ENCODE measurements around the gene KLHL2.
A peak's percentile ranks its signal among the peaks of the same experiment; 100 is the strongest.
"Not testable (repeated sequence)": the region's sequence is repeated elsewhere in the genome, so short reads cannot be mapped to it uniquely, and the experiment has no call there.

Gene KLHL2

GRCh38 chr4:165331359-165331758 lies 124.0 kb downstream of the KLHL2 start:
- peak; percentile 32 for DNase-seq

- DNase-seq: no peak
These were observed 124.5 kb downstream of the KLHL2 start for GRCh38 chr4:165331823-165332222.

GRCh38 chr4:165332502-165332901 lies 125.1 kb downstream of the KLHL2 start:
- DNase-seq: no peak

- DNase-seq: no peak
These were observed 127.9 kb downstream of the KLHL2 start for GRCh38 chr4:165335163-165335703.

GRCh38 chr4:165336743-165337142 lies 129.4 kb downstream of the KLHL2 start:
- no peak for DNase-seq

GRCh38 chr4:165342340-165342739 lies 135.0 kb downstream of the KLHL2 start:
- DNase-seq: not testable (repeated sequence)

GRCh38 chr4:165343353-165344191 lies 136.2 kb downstream of the KLHL2 start:
- DNase-seq: peak; percentile 53

GRCh38 chr4:165345666-165346417 lies 138.5 kb downstream of the KLHL2 start:
- peak; percentile 35 for DNase-seq

GRCh38 chr4:165347647-165348569 lies 140.5 kb downstream of the KLHL2 start:
- DNase-seq: no peak

GRCh38 chr4:165351359-165352130 lies 144.2 kb downstream of the KLHL2 start:
- DNase-seq: no peak

GRCh38 chr4:165355900-165356300 lies 148.5 kb downstream of the KLHL2 start:
- DNase-seq: peak; percentile 83

- no peak for DNase-seq
These were observed 152.1 kb downstream of the KLHL2 start for GRCh38 chr4:165359506-165359905.

GRCh38 chr4:165360041-165360695 lies 152.8 kb downstream of the KLHL2 start:
- DNase-seq: no peak

- no peak for DNase-seq
These were observed 153.8 kb downstream of the KLHL2 start for GRCh38 chr4:165360985-165361670.

- DNase-seq: no peak
These were observed 154.4 kb downstream of the KLHL2 start for GRCh38 chr4:165361810-165362209.

GRCh38 chr4:165364452-165365080 lies 157.2 kb downstream of the KLHL2 start:
- no peak for DNase-seq

- peak; percentile 4 for DNase-seq
These were observed 159.7 kb downstream of the KLHL2 start for GRCh38 chr4:165367040-165367439.

- DNase-seq: peak; percentile 83
These were observed 160.8 kb downstream of the KLHL2 start for GRCh38 chr4:165368114-165368513.

GRCh38 chr4:165368567-165368966 lies 161.2 kb downstream of the KLHL2 start:
- peak; percentile 54 for DNase-seq

- DNase-seq: no peak
These were observed 162.2 kb downstream of the KLHL2 start for GRCh38 chr4:165369522-165369921.
